Measurements from ENCODE around the gene POMZP3.
A peak's percentile ranks its signal among the peaks of the same experiment; 100 is the strongest.
"Not testable (repeated sequence)": the region's sequence is repeated elsewhere in the genome, so short reads cannot be mapped to it uniquely, and the experiment has no call there.

The POMZP3 gene

DNA sequence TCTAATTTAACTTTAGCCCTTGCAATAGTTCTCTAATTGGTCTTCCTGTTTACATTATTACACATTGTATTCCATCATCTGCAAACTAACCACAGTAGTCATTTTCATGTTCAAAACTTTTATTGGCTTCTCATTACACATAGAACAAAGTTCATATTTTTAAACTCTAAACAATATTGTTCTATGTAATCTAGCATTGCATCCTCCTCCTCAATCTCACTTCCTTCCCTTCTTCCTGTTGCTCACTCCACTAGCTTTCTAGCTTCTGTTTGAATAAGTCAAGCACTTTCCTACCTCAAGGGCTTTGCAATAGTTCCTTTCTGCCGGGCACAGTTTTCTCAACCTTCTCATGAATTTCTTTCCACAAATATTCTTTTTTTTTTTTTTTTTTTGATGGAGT is 38.5 kb downstream of the POMZP3 start:
- DNase-seq = not testable (repeated sequence)

DNA sequence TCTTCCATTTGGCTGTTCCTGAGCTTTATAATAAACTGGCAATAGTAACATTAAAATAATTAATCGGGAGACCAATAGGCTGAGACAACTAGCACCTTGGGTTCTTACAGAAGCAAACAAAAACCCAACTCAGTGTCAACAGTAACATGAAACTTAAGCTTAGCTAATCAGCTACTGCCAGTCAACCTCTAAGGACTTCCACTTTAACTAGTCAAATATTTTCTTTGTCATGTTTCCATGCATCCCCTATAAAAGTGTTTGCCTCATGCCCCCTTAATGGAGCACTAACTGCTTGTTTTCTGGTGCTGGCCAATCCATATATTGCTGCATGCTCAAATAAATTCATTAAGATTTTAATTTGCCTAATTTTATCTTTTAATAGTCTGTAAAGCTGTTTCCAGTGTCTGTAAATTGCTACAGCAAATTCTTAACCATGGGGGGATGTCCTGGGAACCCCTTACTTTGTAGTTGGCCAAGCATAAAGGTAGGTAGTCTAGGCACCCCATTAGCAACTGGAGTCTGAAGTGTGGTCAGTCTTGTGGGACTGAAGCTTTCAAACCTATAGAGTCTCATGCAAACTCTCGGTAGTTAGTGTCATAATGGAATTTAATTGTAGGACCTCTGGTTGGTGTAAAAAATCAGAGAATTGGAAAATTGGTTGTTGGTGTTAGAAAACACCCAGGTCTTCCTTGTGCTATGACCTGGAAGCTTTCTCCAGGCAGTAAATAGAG is 40.3 kb downstream of the POMZP3 start:
- not testable (repeated sequence) for DNase-seq

DNA sequence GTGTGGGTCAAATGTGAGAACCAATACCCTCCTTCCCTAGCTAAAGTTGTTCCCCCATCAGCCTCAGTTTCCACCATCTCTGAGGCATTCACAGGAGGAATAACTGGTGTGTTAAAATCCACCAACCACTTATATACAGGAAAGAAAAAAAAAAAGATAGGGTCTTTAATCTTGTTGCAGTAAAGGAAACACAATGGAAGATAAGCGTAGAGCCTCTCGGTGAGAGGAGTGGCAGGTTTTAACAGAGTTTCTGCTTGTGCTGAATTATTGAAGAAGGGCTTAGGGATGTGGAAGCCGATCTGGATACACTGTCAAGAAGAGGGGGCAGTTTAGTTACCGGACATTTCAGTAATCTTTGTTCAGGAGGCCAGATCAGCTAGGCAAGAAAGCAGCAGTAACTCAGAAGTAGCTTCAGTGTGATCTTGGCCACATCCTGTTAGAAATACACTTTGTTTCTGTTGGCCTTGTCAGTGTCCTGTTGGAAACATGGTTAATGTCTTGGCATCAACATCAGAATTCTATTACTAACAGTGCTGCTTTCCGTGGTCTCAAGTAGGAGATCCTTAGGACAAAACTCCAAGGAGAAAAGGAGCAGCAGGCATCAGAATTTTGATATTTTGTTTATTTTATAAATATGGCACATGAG is 43.3 kb downstream of the POMZP3 start:
- not testable (repeated sequence) for DNase-seq

DNA sequence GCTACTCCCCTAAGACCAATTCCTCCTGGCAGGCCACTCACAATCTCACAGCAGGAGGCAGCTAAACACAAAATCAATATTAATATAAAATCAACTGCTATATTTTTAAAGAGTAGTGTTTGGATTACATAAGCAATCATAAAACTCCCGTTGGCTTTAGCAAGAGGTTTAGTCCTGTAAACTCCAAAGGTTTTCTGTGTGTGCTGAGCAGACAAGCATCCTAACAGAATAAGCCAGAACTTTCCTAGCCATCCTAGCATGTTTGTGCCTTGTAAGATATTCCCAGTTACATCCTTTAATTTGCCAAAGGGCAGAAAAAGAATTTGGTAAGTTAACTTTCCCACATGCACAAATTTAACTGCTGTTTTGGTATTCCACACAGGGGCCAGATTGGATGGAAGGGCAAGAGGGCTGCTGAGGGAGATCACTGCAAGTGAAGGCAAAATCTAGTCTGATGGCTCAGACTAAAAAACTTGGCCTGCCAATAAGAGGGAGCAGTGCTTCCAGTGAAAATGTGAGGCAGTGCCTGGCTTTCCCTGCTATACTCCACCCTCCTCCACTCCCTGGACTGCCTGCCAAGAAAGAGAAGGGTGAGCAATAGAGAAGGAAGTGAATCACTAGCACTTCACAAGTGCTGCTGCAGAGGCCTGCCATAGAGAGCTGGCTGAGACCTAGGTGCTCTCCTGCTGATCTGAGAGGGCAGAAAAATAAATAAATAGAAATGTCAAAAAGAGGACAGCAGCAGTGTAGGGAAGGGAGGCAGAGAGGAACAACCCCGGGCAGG is 44.0 kb downstream of the POMZP3 start:
- peak in 28 of 51 donors; percentile 5 to 77 (median 28) for DNase-seq

DNA sequence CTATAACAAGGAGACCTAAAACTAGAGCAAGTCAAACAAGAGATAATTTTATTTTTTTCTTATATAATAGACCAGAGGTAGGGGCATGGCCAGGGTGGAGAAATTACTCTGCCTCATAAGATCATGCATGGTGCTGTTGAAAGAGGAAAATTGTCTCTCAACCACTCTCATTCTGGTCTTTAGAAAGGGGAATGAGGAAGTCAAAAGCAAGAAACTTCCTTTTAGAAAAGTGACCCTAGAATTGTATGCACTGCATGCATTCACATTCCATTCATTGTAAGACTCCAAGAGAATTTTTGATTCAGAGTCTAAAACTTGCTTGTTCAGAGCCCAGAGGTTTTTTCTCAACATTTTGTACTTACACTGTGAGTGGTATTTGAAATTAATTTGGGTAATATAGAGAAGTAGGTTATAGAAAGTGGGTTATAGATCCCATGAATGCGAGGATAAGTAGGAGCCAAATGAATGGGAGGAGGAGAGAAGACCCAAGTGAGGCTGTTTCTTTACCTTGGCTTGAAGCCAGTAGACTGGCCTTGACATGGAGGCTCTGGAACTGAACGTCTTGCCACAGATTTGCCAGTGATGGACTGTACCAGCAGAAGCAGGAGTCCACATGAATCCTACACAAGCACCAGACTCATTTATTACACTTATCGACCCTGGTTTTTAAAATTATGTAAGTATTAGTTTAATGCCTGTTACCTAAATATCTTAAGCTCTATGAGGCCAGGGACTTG is 51.0 kb downstream of the POMZP3 start:
- not testable (repeated sequence) for DNase-seq

DNA sequence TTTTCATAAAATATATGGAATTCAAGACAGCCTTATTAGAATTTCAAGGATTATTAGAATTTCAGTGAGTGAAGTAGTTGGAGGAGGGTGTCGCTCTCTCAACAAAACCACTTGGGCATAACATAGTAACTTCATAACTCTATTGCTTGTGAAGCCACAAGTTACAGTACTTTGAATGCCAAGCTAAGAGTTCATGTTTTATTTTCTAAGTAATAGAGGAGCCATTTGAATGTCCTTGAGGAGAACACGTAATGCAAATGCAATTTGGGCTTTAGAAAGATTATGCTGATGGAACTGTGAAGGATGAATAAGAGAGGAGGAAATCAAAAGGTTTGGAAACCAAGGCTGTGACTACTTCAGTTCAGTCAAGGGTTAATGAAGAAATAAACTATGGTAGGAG is 51.6 kb downstream of the POMZP3 start:
- DNase-seq = not testable (repeated sequence)

DNA sequence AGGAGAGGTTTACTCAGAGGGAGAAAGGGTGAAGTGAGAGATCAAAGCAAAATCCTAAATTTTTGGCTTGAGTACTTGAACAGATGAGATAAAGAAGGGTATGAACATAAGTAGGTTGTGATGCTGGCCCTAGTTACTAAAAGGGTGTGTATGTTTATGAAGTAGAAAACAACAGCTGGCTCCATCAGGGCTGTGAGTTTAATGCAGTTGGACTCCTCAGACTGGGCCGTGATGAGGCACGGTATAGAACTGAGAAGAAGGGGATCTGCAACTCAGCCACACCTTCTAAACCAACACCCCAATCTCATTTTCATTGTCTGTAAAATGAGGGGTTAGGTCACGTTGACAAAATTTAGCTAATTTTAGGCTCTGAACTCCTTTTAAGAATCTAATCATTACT is 54.8 kb downstream of the POMZP3 start:
- not testable (repeated sequence) for DNase-seq

DNA sequence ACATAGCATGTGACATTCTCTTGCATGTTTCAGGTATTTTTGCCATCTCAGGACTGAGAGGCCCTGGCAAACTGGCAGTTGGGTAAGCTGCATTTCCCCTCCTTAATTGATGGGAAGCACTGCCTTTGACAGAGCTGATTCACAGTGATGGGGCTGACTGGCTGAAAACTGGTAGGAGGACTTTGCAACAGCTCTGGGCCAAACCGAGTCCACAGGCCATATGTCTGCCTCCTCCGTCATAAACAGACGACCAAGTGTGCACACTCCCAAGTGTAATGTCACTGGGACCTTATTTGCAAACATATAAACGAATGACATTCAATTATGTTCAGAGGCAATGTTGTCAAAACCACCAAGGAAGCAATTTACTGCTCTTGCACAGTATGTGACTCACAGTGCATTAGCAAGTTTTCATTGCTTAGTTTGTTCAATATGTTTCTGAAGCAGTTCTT is 56.7 kb downstream of the POMZP3 start:
- peak in 1 of 51 donors; percentile 14 for DNase-seq

DNA sequence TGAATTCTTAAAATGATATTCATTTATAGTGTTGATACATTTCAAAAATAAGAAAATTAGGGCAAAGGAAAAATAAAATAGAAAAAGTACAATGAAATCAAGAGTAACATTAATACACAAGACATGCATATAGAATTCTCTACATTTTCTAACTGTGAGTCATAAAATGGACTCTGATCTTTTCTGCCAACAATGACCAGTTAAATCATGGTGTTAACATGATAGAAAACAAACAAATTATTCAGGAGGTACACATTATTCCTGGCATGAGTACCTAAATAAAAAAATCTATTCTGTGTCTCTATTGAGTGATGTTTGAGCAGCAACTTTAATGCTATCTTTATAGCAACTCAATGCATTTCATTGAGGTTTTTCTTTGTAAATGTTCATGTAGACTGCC is 58.3 kb downstream of the POMZP3 start:
- DNase-seq = not testable (repeated sequence)

DNA sequence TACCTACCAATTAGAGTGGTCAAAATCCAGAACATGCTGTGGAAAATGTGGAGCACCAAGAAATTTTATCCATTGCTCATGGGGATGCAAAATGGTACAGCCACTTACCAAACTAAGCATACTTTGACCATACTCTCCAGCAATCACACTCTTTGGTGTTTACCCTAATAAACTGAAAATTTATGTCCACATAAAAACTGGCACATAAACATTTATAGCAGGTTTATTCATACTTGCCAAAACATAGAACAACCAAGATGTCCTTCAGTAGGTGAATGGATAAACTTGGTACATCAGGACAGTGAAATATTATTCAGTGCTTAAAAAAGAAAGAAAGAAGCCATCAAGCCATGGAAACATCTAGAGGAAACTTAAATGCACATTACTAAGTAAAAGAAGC is 59.3 kb downstream of the POMZP3 start:
- DNase-seq = not testable (repeated sequence)

DNA sequence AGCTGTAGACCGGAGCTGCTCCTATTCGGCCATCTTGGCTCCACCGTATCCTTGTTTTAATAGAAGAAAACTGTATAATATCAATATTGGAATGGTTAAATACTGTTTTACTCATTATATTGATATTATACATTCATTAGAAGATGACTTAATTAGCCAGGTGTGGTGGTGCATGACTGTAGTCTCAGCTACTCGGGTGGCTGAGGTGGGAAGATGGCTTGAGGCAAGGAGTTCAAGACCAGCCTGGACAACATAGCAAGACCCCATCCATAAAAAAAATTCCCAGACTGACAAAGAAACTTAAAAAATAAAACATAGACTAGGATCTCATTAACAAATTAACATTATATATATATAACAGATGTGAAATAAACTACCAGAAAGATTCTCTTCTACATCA is 59.8 kb downstream of the POMZP3 start:
- DNase-seq = not testable (repeated sequence)

DNA sequence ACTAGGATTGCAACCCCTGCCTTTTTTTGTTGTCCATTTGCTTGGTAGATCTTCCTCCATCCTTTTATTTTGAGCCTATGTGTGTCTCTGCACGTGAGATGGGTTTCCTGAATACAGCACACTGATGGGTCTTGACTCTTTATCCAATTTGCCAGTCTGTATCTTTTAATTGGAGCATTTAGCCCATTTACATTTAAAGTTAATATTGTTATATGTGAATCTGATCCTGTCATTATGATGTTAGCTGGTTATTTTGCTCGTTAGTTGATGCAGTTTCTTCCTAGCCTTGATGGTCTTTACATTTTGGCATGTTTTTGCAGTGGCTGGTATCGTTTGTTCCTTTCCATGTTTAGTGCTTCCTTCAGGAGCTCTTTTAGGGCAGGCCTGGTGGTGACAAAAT is 62.1 kb downstream of the POMZP3 start:
- not testable (repeated sequence) for DNase-seq

DNA sequence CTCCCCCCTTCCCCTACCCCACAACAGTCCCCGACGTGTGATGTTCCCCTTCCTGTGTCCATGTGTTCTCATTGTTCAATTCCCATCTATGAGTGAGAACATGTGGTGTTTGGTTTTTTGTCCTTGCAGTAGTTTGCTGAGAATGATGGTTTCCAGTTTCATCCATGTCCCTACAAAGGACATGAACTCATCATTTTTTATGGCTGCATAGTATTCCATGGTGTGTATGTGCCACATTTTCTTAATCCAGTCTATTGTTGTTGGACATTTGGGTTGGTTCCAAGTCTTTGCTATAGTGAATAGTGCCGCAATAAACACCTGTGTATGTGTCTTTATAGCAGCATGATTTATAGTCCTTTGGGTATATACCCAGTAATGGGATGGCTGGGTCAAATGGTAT is 65.7 kb downstream of the POMZP3 start:
- not testable (repeated sequence) for DNase-seq

DNA sequence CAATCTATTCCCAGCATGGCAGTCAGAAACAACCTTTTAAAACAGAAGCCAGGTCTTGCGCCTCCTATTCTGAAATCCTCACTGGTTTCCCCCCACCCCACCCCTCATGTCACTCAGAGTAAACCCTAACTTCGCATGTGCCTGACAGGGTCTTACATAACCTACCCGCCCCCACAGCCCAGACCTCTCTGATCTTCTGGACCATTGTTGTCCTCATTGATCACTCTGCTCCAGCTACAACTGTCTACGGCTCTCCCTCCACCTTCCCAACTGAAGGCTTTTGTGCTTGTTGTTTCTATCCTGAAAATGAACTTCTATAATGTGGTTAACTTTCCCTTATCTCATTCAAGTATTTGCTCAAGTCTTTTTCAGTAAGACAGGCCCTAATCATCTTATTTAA is 66.9 kb downstream of the POMZP3 start:
- DNase-seq = not testable (repeated sequence)
